GM12878 (cell line): ENCODE measurements around the gene STAG2. TPM values are rescaled to one million over a fixed set of nuclear protein-coding genes. Genes with fewer than 3 reads are reported as not detected.

Experiments
- ATAC-seq: fragments of 200-7000 bp; cut with Tn5 transposase; 3 replicates; pipeline ENCODE4 v1.9.1; 2020; ENCODE audit warnings: mild to moderate bottlenecking, moderate library complexity
- BruUV-seq: library from RNA; stranded (reverse); fragments of 400-500 nt; replicated peaks from 2 replicates; lab custom pipeline; 2021; lab: Mats Ljungman, UMichigan
- CTCF ChIA-PET: fragments of 300-600 bp; sonication (Branson Sonifier 250); formaldehyde crosslinking; extraction: SDS; loops from one replicate; lab custom pipeline; 2021; ENCODE audit warnings: inconsistent platforms; lab: Yijun Ruan, JAX
- POLR2A ChIA-PET: fragments of 350-600 bp; formaldehyde crosslinking; extraction: SDS; loops from one replicate; lab custom pipeline; 2021; ENCODE audit warnings: inconsistent platforms; lab: Charles Lee
- RAD21 ChIA-PET: fragments of 300-600 bp; sonication (Branson Sonifier 250); formaldehyde crosslinking; loops from one replicate; lab custom pipeline; 2023; ENCODE audit warnings: antibody characterized with exemption; ENCODE audit not compliant: unreplicated experiment; lab: Charles Lee
- SMC1A ChIA-PET: fragments of 300-600 bp; sonication (Branson Sonifier 250); formaldehyde crosslinking; loops from one replicate; lab custom pipeline; 2023; ENCODE audit not compliant: unreplicated experiment, uncharacterized antibody; lab: Charles Lee
- DNase-seq: peaks from one replicate; pipeline ENCODE4 v3.0.0-alpha.2; 2011; ENCODE audit warnings: low read depth, low spot score
- FAIRE-seq: peaks from 3 replicates; lab custom pipeline; 2011; peaks lifted over from hg19 to GRCh38; lab: Jason Lieb, UNC
- H2AFZ ChIP-seq: 2 replicates; pipeline ENCODE4 v1.6.0; 2011; ENCODE audit warnings: low read depth, low read length, control low read depth; ENCODE audit not compliant: control insufficient read depth
- H3K27ac ChIP-seq: 2 replicates; pipeline ENCODE4 v1.5.1; 2011; ENCODE audit warnings: control low read depth; ENCODE audit not compliant: control insufficient read depth, insufficient read depth
- H3K27me3 ChIP-seq, 2 experiments: replicated peaks in 1 of 2; 2 replicates each; pipeline versions ENCODE4 v1.6.0 to v1.6.1; 2011; ENCODE audit warnings: low read length in 1 of 2; ENCODE audit not compliant: control insufficient read depth in 2 of 2, insufficient read depth in 2 of 2
- H3K36me3 ChIP-seq, 2 experiments: 2 replicates each; pipeline ENCODE4 v1.5.1; 2011; ENCODE audit warnings: low read length in 1 of 2; ENCODE audit not compliant: control insufficient read depth in 2 of 2, insufficient read depth in 2 of 2
- H3K4me1 ChIP-seq: 2 replicates; pipeline ENCODE4 v1.6.1; 2011; ENCODE audit warnings: mild to moderate bottlenecking, low read length, moderate library complexity, mixed read lengths; ENCODE audit not compliant: control insufficient read depth, insufficient read depth
- H3K4me2 ChIP-seq: 2 replicates; pipeline ENCODE4 v1.6.0; 2011; ENCODE audit warnings: control low read depth; ENCODE audit not compliant: control insufficient read depth, insufficient read depth
- H3K4me3 ChIP-seq: fragments of 200-600 bp; sonication (generic); 2 replicates; pipeline ENCODE4 v1.5.1; 2016
- H3K79me2 ChIP-seq: 2 replicates; pipeline ENCODE4 v1.6.0; 2011; ENCODE audit warnings: low read length; ENCODE audit not compliant: control insufficient read depth, insufficient read depth
- H3K9ac ChIP-seq: 2 replicates; pipeline ENCODE4 v1.8.0; 2011; ENCODE audit warnings: low read length, control low read depth, mixed read lengths; ENCODE audit not compliant: control insufficient read depth, insufficient read depth
- H3K9me3 ChIP-seq: replicated peaks from 3 replicates; pipeline ENCODE4 v1.5.1; 2011; ENCODE audit warnings: mild to moderate bottlenecking, low read length; ENCODE audit not compliant: control insufficient read depth, insufficient read depth
- H4K20me1 ChIP-seq: 2 replicates; pipeline ENCODE4 v1.6.0; 2011; ENCODE audit not compliant: control insufficient read depth, insufficient read depth
- CBX5 ChIP-seq: sonication (generic); IDR thresholded peaks from 2 replicates; pipeline ENCODE4 v1.6.1; 2016; ENCODE audit warnings: low read depth, moderate library complexity, mild to moderate bottlenecking, inconsistent platforms
- CHD2 ChIP-seq: IDR thresholded peaks from 2 replicates; pipeline ENCODE4 v1.6.1; 2011; ENCODE audit warnings: low read depth, low read length, improper control_type of control experiment, borderline replicate concordance
- CREB1 ChIP-seq: IDR thresholded peaks from 2 replicates; pipeline ENCODE4 v1.6.1; 2012; ENCODE audit warnings: low read depth, mild to moderate bottlenecking, inconsistent platforms
- HDAC6 ChIP-seq: fragments of 200-600 bp; sonication (generic); IDR thresholded peaks from one replicate; pipeline ENCODE4 v1.8.0; 2017; ENCODE audit warnings: antibody characterized with exemption; ENCODE audit not compliant: unreplicated experiment
- MEF2B ChIP-seq: fragments of 450-650 bp; IDR thresholded peaks from 2 replicates; pipeline ENCODE4 v1.6.1; 2018; ENCODE audit warnings: mild to moderate bottlenecking, moderate library complexity; ENCODE audit not compliant: partially characterized antibody, poor library complexity, severe bottlenecking
- MYC ChIP-seq: IDR thresholded peaks from 2 replicates; pipeline ENCODE4 v1.6.1; 2011; ENCODE audit warnings: mild to moderate bottlenecking, low read length, moderate library complexity, inconsistent platforms; ENCODE audit not compliant: insufficient read depth, insufficient replicate concordance, insufficient read length, severe bottlenecking
- TCF12 ChIP-seq: IDR thresholded peaks from 2 replicates; pipeline ENCODE4 v1.6.1; 2011; ENCODE audit warnings: low read depth, mild to moderate bottlenecking, low read length
- ZNF207 ChIP-seq: fragments of 450-650 bp; IDR thresholded peaks from 2 replicates; pipeline ENCODE4 v1.6.1; 2014; ENCODE audit warnings: antibody characterized with exemption, mild to moderate bottlenecking, borderline replicate concordance
- WGBS: methylation state at CpG from one replicate; pipeline ENCODE4 v1.1.6; 2016; ENCODE audit warnings: low lambda C conversion rate; ENCODE audit not compliant: insufficient replicate concordance, insufficient coverage; ENCODE audit errors: missing lambda C conversion rate; 5-methylcytosine and 5-hydroxymethylcytosine counted together
- in situ Hi-C: fragments of 300-500 bp; cut with MboI; formaldehyde crosslinking; loops from 9 replicates; pipeline ENCODE4 v1.14.3; 2018; ENCODE audit warnings: mixed read lengths
- intact Hi-C: fragments of 100-400 bp; cut with micrococcal nuclease; formaldehyde crosslinking; loops from one replicate; pipeline ENCODE4 v1.14.2; 2022; ENCODE audit not compliant: unreplicated experiment
- polyA plus RNA-seq, 11 experiments: library from polyadenylated mRNA; depleted of rRNA in 4 of 11; unstranded in 6 of 11; stranded (reverse) in 5 of 11; fragments of >200 nt; fragmentation: Nextera tagmentation in 4 of 11; fragmentation: Illumina TruSeq in 1 of 11; extraction: Ambion mirVana in 4 of 11; extraction: Trizol in 1 of 11; gene quantifications; 1 replicate in 1 of 11; 2 replicates in 10 of 11; pipeline versions ENCODE4 v1.2.1 to v1.2.3, GENCODE V29; 2011 to 2016; ENCODE audit warnings: inconsistent platforms in 2 of 11, missing spikeins in 2 of 11, low read depth in 1 of 11
- total RNA-seq, 4 experiments: library from RNA; depleted of rRNA in 3 of 4; stranded (reverse); fragments of >200 nt in 3 of 4; fragmentation: Illumina TruSeq in 1 of 4; extraction: Trizol in 1 of 4; gene quantifications; 2 replicates each; pipeline versions ENCODE4 v1.2.1 to v1.2.3, GENCODE V29; 2013 to 2021
- TF ChIP-seq, protein P1 (sequence below): IDR thresholded peaks from 2 replicates; pipeline ENCODE4 v1.6.1; 2012; ENCODE audit warnings: low read depth, low read length, improper control_type of control experiment
- TF ChIP-seq, protein P2 (sequence below): fragments of 450-650 bp; IDR thresholded peaks from 2 replicates; pipeline ENCODE4 v1.6.1; 2017; ENCODE audit warnings: borderline replicate concordance

The STAG2 gene
- total and polyA plus RNA-seq, 10 of the 15 experiments (the other 5 are each of a cell fraction or from before 2014, with no cell fraction given) = 26.9 to 84.2 (median 46.7) TPM

DNA sequence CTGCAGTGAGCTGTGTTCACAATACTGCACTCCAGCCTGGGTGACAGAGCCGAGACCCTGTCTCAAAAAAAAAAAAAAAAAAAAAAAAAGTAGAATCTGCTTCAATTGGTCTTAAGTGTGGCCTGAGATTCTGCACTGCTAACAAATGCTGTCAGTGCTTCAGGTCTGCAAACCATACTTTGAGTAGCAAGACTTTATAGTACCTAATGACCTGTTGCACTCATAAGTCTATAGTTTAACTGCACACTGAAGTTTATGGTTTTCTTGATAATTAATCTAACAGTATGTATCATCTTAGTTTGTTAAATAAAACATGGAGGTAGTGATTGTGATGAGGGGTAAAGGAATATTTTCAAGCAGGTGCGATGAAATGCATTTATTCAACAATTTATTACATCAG lies 135.6 kb downstream of the STAG2 start:
- H3K36me3 ChIP-seq = peaks cover 0 to 3% of the 10 kb centered on the region in 2 experiments; a peak in 1 of 4 replicates
- no peak overlapping the region for H2AFZ ChIP-seq
- BruUV-seq = no TSS peak
- FAIRE-seq = no peak
- H3K27me3 ChIP-seq = no peaks in the 10 kb centered on the region
- DNase-seq = no peak
- TF ChIP-seq CREB1 (no peak), HDAC6 (no peak), TCF12 (no peak), MEF2B (no peak), CHD2 (no peak), MYC (no peak), ZNF207 (no peak), CBX5 (no peak)
- TF ChIP-seq, protein P1, sequence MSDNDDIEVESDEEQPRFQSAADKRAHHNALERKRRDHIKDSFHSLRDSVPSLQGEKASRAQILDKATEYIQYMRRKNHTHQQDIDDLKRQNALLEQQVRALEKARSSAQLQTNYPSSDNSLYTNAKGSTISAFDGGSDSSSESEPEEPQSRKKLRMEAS = no peak
- TF ChIP-seq, protein P2, sequence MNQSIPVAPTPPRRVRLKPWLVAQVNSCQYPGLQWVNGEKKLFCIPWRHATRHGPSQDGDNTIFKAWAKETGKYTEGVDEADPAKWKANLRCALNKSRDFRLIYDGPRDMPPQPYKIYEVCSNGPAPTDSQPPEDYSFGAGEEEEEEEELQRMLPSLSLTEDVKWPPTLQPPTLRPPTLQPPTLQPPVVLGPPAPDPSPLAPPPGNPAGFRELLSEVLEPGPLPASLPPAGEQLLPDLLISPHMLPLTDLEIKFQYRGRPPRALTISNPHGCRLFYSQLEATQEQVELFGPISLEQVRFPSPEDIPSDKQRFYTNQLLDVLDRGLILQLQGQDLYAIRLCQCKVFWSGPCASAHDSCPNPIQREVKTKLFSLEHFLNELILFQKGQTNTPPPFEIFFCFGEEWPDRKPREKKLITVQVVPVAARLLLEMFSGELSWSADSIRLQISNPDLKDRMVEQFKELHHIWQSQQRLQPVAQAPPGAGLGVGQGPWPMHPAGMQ = no peak
- WGBS = 43% methylated on average over 2 of the region's 2 CpGs
- no peak for ATAC-seq
- ChIA-PET SMC1A (interaction anchor here (0.9 to 1.4 kb wide), 3 partner anchors 10 to 133 kb away, joined by 3 to 4 read pairs (median 3); no protein-coding TSS in a partner anchor), CTCF (interaction anchor here (0.6 to 1.2 kb wide), 4 partner anchors 16 to 264 kb away, joined by 3 read pairs; no protein-coding TSS in a partner anchor), RAD21 (no interaction called here), POLR2A (no interaction called here)
- H3K79me2 ChIP-seq = no peaks in the 10 kb centered on the region
- no peaks in the 10 kb centered on the region for H3K4me1 ChIP-seq
- in situ Hi-C loops (no loop called here), intact Hi-C loops (loop anchor here (10.0 kb wide), 2 partner anchors 262 to 288 kb away; no protein-coding TSS in a partner anchor)
- H3K4me2 ChIP-seq = no peak overlapping the region
- H3K4me3 ChIP-seq = no peak overlapping the region
- H4K20me1 ChIP-seq = no peaks in the 10 kb centered on the region
- no peaks in the 10 kb centered on the region for H3K9me3 ChIP-seq
- no peak overlapping the region for H3K9ac ChIP-seq
- no peak overlapping the region for H3K27ac ChIP-seq
